ENCODE measurements around the gene SYNPO2. TPM values are rescaled to one million over a fixed set of nuclear protein-coding genes. Genes with fewer than 3 reads are reported as not detected.

SYNPO2 gene
- total and polyA plus RNA-seq, 2 of the 8 experiments (the other 6 are each of a cell fraction or from before 2014, with no cell fraction given) = 0.50 to 4.2 TPM

DNA sequence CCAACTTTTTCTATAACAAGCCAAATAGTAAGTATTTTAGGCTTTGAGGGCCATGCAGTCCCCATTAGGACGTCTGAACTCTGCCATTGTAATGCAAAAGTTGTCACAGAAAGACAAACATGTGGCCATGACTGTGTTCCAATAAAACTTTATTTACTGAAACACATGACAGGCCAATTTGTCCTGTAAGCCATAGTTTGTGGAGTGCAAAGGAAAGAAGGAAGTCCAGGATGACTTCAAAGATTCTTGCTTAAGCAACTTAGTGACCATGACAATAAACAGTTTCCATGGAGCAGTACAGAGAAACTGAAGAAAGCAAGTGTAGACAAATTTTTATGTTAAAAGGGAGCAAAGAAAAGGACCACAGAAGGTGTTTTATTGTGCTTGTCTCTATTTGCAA is 212.0 kb downstream of the SYNPO2 start (continued):
- TF ChIP-seq CHD7 (IDR thresholded peaks at IDR 0.05; ENCODE audit: insufficient replicate concordance, low read length) (no peak), CTCF (IDR thresholded peaks at IDR 0.05; ENCODE audit: control extremely low read depth in 1 of 3, insufficient read depth in 1 of 3, low read depth in 1 of 3, low read length in 3 of 3) (no peak), SRF (IDR thresholded peaks at IDR 0.05; ENCODE audit: low read depth, low read length) (no peak), POLR2AphosphoS5 (IDR thresholded peaks at IDR 0.05; ENCODE audit: low read depth, low read length) (no peak), POU5F1 (IDR thresholded peaks at IDR 0.05; ENCODE audit: low read depth, low read length) (0 out of 2 replicates have a peak, but pooled peaks have one; percentile 40)

All from H1 (cell line).